Kidney capillary endothelial cell (primary cell): Measurements from ENCODE around the gene PHC3.

Source experiments
- DNase-seq: peaks from one replicate; pipeline ENCODE4 v3.0.0-alpha.2; 2018; ENCODE audit warnings: low spot score

Gene PHC3

DNA sequence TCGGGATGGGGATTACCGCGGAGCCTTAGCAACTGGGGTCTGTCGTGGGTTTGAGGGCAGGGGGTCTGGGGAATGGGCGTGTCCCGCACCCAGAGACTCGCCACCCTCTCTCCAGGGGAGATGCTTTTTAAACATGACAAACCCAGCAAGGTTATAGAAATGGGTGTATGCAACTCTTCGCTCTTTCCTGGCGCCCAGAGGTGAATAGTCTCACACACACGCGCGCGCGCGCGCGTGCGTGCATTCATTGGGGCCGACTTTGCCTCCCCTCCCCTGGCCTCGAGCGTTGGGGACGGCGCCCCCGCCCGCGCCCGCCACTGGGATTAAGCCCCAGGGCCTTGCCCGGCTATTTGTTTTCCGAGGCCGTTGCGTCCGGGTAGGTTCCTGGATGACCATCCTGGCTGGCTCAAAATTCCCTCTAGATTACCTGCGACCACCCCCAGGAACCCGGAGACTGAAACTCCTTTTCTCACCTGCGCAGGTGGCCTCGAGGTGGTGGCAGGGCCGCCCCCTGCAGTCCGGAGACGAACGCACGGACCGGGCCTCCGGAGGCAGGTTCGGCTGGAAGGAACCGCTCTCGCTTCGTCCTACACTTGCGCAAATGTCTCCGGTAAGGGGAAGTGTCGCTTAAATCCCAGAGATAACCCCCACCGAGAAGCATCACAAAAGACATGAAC, 143.0 kb downstream of the PHC3 start:
- DNase-seq: no peak
